BLaER1 (cell line): ENCODE measurements around the gene SNTG2.

Source experiments
- H3K27ac ChIP-seq: shearing (Covaris generic); formaldehyde crosslinking; 2 replicates; pipeline ENCODE4 v1.8.1; 2022
- H3K27me3 ChIP-seq: shearing (Covaris generic); formaldehyde crosslinking; 2 replicates; pipeline ENCODE4 v1.8.1; 2022
- H3K36me3 ChIP-seq: shearing (Covaris generic); formaldehyde crosslinking; 2 replicates; pipeline ENCODE4 v1.8.1; 2022
- H3K4me1 ChIP-seq: shearing (Covaris generic); formaldehyde crosslinking; 2 replicates; pipeline ENCODE4 v1.8.1; 2022
- H3K4me2 ChIP-seq: shearing (Covaris generic); formaldehyde crosslinking; 2 replicates; pipeline ENCODE4 v1.8.1; 2022
- H3K4me3 ChIP-seq: shearing (Covaris generic); formaldehyde crosslinking; 2 replicates; pipeline ENCODE4 v1.8.1; 2022
- H3K9ac ChIP-seq: shearing (Covaris generic); formaldehyde crosslinking; 2 replicates; pipeline ENCODE4 v1.8.1; 2022
- H3K9me3 ChIP-seq: shearing (Covaris generic); formaldehyde crosslinking; 2 replicates; pipeline ENCODE4 v1.8.1; 2022
- H4K20me1 ChIP-seq: shearing (Covaris generic); formaldehyde crosslinking; 2 replicates; pipeline ENCODE4 v1.8.1; 2022
- Cebpa-rat ChIP-seq: shearing (Covaris generic); IDR thresholded peaks from 2 replicates; pipeline ENCODE4 v1.8.1; 2022

Gene SNTG2

DNA sequence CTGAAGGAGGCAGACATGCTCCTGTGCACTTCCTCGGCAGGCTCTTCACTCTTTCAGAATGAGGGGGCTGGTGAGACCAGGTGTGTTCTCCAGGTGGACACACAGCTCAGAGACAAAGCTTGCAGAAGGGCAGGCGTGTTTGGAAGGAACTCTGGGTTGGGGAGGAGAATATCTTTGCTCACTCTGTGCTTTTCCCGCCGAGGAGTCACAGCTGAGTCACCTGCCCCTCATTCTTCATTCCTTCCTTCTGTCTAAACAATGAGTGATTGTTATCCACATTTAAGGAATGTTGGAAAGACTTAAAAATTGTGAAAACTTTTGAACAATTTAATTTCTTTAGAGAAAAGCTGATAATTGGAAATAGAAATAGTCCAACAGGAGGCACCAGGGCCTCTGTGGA is 336.3 kb downstream of the SNTG2 start:
- Histone ChIP-seq H4K20me1 (no peaks in the 10 kb centered on the region), H3K36me3 (no peaks in the 10 kb centered on the region), H3K9me3 (no peaks in the 10 kb centered on the region), H3K4me2 (no peak overlapping the region), H3K27me3 (no peaks in the 10 kb centered on the region), H3K27ac (no peak overlapping the region), H3K9ac (no peak overlapping the region), H3K4me3 (no peak overlapping the region), H3K4me1 (0 out of 2 replicates have a peak, but pooled peaks cover 5% of the 10 kb centered on the region)
- no peak for TF ChIP-seq Cebpa-rat

DNA sequence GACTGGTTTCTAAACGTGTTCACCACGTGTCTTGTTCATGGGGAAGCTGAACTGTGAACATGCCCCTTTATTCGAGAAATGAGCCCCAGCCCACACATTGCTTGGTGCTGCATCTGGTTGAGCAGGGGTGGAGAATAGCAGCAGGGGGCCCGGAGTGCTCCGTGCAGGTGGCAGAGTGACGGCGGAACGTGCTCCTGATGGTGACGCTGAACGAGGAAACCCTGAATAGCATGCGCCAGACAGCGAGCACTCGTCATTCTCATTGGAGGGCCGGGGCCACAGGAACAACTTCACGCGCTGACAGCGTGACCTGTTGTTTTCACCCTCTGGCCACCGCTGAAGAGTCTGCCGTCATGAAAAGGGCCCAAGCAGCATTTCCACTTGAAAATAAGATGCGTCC is 336.8 kb downstream of the SNTG2 start:
- Histone ChIP-seq H3K9me3 (no peaks in the 10 kb centered on the region), H3K36me3 (no peaks in the 10 kb centered on the region), H3K27me3 (no peaks in the 10 kb centered on the region), H4K20me1 (no peaks in the 10 kb centered on the region), H3K4me2 (no peak overlapping the region), H3K4me3 (no peak overlapping the region), H3K4me1 (0 out of 2 replicates have a peak, but pooled peaks cover 5% of the 10 kb centered on the region), H3K9ac (no peak overlapping the region), H3K27ac (no peak overlapping the region)
- TF ChIP-seq Cebpa-rat: no peak

DNA sequence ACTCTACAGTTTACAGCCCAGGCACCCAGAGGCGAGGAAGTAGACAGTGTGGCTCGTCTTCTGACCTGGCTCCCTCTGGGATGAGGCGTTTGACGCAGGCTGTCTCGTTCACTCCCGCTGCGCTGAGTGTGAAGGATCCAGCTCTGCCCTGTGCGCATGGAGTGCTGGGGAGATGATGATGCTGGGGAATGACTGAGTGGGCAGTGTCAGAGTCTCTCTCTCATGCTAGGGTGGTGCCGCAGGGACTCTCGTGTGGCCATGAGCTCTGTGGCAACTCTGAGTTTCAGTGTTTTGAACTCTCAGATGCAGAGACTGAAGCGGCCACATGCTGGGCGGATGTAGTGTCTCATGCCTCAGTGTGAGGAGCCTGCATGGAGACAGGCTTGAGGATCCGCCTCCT is 344.3 kb downstream of the SNTG2 start:
- Histone ChIP-seq H3K27me3 (no peaks in the 10 kb centered on the region), H4K20me1 (no peaks in the 10 kb centered on the region), H3K36me3 (no peaks in the 10 kb centered on the region), H3K4me1 (no peaks in the 10 kb centered on the region), H3K9me3 (no peaks in the 10 kb centered on the region), H3K4me2 (no peak overlapping the region), H3K4me3 (no peak overlapping the region), H3K9ac (no peak overlapping the region), H3K27ac (no peak overlapping the region)
- no peak for TF ChIP-seq Cebpa-rat

DNA sequence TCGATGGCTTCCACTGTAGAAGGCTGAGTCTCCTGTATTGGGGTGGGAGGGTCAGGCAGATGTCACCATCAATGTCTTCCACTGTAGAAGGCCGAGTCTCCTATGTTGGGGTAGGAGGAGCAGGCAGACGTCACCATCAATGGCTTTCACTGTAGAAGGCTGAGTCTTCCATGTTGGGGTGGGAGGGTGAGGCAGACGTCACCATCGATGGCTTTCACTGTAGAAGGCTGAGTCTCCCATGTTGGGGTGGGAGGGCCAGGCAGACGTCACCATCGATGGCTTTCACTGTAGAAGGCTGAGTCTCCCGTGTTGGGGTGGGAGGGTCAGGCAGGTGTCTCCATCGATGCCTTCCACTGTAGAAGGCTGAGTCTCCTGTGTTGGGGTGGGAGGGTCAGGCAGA is 345.1 kb downstream of the SNTG2 start:
- H4K20me1 ChIP-seq: no peaks in the 10 kb centered on the region
- H3K9me3 ChIP-seq: no peaks in the 10 kb centered on the region
- H3K4me3 ChIP-seq: no peak overlapping the region
- no peak overlapping the region for H3K4me2 ChIP-seq
- no peak for TF ChIP-seq Cebpa-rat
- H3K27me3 ChIP-seq: no peaks in the 10 kb centered on the region
- no peaks in the 10 kb centered on the region for H3K36me3 ChIP-seq
- H3K9ac ChIP-seq: no peak overlapping the region
- no peaks in the 10 kb centered on the region for H3K4me1 ChIP-seq
- no peak overlapping the region for H3K27ac ChIP-seq

DNA sequence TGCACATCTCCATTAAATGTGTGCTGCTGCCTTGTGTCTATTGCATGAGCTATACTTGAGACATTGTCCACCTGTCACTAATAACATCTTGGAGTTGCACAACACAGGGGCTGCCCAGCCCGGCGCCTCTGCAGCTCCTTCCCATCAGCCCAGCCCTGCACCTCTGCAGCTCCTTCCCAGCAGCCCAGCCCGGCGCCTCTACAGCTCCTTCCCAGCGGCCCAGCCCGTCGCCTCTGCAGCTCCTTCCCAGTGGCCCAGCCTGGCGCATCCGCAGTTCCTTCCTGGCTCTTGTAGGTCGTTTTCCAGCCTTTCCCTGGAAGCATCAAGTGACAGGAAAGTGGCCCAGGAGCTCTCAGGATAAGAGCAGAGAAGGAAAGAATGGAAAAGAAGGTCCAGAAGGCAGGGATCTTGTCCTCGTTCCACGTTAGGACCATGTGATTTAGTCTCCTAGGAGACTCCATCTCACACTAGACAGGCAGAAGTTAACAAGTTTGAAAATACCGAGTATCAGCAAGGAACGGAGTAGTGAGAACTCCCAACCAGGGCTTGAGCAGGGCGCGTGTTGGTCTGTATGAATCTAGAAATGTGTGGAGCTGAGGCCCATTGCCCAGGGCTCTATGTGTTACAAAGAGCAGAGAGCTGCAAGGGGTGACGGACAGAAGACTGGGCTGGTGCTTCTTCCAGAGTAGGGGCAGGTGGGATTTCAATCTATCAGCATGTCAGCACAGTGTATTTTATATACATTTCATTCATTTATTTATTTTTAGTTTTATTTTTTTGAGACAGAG is 346.9 kb downstream of the SNTG2 start:
- no peaks in the 10 kb centered on the region for H3K27me3 ChIP-seq
- H3K4me2 ChIP-seq: no peak overlapping the region
- H3K4me1 ChIP-seq: no peaks in the 10 kb centered on the region
- TF ChIP-seq Cebpa-rat: no peak
- H4K20me1 ChIP-seq: no peaks in the 10 kb centered on the region
- no peaks in the 10 kb centered on the region for H3K9me3 ChIP-seq
- H3K36me3 ChIP-seq: no peaks in the 10 kb centered on the region
- no peak overlapping the region for H3K27ac ChIP-seq
- no peak overlapping the region for H3K9ac ChIP-seq
- H3K4me3 ChIP-seq: no peak overlapping the region

DNA sequence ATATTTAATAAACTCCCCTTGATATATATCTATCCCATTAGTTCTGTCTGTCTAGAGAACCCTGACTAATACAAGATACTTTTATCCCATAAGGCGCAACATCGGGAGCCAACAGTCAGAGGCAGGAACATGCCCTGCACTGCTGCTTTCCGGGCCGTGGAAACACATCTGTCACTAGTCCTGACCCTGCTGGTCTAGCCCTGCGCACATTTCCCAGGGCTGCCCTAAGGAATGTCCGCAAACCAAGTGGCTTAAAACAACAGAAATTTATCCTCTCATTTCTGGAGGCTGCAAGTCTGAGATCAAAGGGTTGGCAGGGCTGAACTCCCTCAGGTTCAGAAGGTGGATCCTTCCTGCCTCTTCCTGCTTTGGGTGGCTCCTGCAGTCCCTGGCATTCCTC is 348.4 kb downstream of the SNTG2 start:
- H3K9me3 ChIP-seq: no peaks in the 10 kb centered on the region
- no peaks in the 10 kb centered on the region for H3K27me3 ChIP-seq
- H3K4me3 ChIP-seq: no peak overlapping the region
- H3K27ac ChIP-seq: no peak overlapping the region
- no peaks in the 10 kb centered on the region for H3K4me1 ChIP-seq
- H4K20me1 ChIP-seq: no peaks in the 10 kb centered on the region
- no peak overlapping the region for H3K9ac ChIP-seq
- TF ChIP-seq Cebpa-rat: no peak
- no peaks in the 10 kb centered on the region for H3K36me3 ChIP-seq
- no peak overlapping the region for H3K4me2 ChIP-seq

DNA sequence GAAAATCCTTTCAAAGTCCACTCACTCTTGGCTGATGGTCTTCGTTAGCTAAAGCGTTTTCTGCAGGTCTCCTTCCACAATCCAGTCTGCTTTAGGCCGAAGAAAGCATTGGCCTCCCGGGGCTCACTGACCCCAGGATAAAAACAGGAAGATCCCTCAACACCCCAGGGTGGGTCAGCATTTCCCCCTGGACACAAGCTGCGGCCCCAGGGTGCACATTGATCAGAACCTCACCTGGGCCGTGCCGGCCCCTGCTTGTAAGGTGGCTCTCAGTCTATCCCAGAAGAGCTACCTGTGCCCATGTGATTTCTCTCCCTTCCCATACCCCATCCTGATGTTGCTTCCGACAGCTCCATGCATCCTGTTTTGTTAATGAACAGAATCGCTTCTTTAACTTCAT is 349.6 kb downstream of the SNTG2 start:
- TF ChIP-seq Cebpa-rat: no peak
- no peaks in the 10 kb centered on the region for H3K36me3 ChIP-seq
- no peaks in the 10 kb centered on the region for H3K27me3 ChIP-seq
- no peak overlapping the region for H3K4me3 ChIP-seq
- no peaks in the 10 kb centered on the region for H3K4me1 ChIP-seq
- H3K27ac ChIP-seq: no peak overlapping the region
- no peaks in the 10 kb centered on the region for H4K20me1 ChIP-seq
- no peak overlapping the region for H3K9ac ChIP-seq
- no peak overlapping the region for H3K4me2 ChIP-seq
- H3K9me3 ChIP-seq: no peaks in the 10 kb centered on the region

DNA sequence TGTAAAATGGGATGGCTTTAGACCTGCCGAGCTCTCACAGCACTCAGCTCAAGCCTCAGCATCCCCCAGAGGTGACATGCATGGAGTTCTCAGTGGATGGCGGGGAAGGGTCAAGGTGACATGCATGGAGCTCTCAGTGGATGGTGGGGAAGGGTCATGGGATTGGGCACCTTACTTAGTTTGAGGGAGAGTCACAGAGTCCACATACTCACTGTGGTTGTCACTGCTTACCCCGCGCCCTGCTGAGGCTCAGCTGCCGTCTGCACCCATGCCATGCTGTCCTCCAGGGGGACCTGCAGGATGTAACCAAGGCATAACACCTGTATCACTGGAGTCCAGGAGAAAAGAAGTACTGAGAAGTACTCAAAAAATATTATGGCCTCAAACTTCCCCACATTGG is 350.4 kb downstream of the SNTG2 start:
- Histone ChIP-seq H3K4me1 (no peaks in the 10 kb centered on the region), H3K9me3 (no peaks in the 10 kb centered on the region), H3K27me3 (no peaks in the 10 kb centered on the region), H3K9ac (no peak overlapping the region), H3K4me3 (no peak overlapping the region), H3K27ac (no peak overlapping the region), H3K4me2 (no peak overlapping the region), H4K20me1 (no peaks in the 10 kb centered on the region), H3K36me3 (no peaks in the 10 kb centered on the region)
- no peak for TF ChIP-seq Cebpa-rat

DNA sequence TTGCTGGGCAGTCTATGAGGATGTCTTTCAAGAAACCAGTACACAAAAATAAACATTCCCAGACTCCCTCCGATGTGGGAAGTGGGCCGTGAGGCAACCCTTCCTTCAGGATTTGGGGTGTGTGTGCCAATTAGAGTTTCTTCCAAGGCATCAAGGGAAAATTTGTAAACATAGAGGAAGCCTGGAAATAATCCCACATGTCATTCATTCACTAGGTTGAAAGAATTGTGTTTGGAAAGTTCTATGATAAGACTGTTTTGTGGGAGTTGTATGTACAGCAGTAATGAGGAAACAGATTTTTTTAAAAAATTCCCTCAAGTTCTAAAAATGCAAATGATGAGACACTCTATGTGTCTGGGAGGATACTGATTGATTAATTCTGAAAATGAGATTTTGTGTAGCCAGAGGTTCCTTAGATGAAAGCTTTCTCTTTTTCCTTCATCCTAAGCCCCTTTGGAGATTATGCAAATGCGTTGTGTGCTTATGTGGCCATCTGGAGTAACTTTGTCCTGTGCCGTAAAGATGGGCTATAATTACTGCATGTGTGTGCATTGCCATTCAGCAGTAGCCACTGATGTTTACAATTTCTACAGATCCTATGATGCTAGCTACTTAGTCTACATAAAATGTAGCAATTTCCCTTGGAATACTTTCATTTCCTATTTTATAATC is 354.8 kb downstream of the SNTG2 start:
- no peak for TF ChIP-seq Cebpa-rat
- H3K27ac ChIP-seq: no peak overlapping the region
- H3K9ac ChIP-seq: no peak overlapping the region
- H3K36me3 ChIP-seq: no peaks in the 10 kb centered on the region
- H3K27me3 ChIP-seq: no peaks in the 10 kb centered on the region
- H3K4me2 ChIP-seq: no peak overlapping the region
- H3K4me3 ChIP-seq: no peak overlapping the region
- H4K20me1 ChIP-seq: no peaks in the 10 kb centered on the region
- no peaks in the 10 kb centered on the region for H3K4me1 ChIP-seq
- H3K9me3 ChIP-seq: no peaks in the 10 kb centered on the region

DNA sequence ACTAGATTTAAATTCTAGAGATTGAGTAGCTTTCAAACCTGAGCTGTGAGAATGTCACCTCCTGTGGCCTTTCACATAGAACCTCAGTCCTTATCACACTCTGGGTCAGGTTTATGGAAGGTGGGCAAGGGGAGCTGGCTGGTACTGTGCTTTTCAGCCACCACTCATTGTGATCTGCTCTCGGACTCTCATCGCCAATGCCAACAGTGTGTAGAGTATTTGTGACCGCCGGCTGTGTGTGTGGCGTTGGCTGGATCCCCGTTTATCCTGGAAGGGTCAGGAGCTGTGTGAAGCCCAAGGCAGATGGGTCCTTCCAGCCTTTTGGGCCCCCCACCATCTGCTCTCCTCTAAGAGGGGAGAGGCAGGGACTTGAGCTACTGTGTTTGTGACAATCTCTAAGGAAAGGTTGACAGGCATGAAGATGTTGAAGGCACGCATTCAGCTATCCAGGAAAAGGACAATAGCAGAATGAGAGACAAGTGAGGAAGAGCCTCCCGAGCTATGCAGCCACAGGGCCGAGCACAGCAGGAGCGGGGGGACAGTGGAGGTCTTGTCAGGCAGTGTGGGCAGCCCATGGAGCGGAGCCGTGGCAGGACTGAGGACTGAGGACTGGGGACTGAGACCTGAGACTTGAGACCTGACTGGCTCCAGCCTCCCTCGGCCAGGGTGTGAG is 355.5 kb downstream of the SNTG2 start:
- H4K20me1 ChIP-seq: no peaks in the 10 kb centered on the region
- H3K27me3 ChIP-seq: no peaks in the 10 kb centered on the region
- no peak overlapping the region for H3K9ac ChIP-seq
- H3K36me3 ChIP-seq: no peaks in the 10 kb centered on the region
- no peak overlapping the region for H3K4me3 ChIP-seq
- H3K9me3 ChIP-seq: no peaks in the 10 kb centered on the region
- H3K4me2 ChIP-seq: no peak overlapping the region
- no peak overlapping the region for H3K27ac ChIP-seq
- no peak for TF ChIP-seq Cebpa-rat
- no peaks in the 10 kb centered on the region for H3K4me1 ChIP-seq
